Fibroblast of skin of left biceps (primary cell): ENCODE data around the gene SELENON.

Experiments
- DNase-seq, 2 experiments: peaks; one replicate each; pipeline ENCODE4 v3.0.0-alpha.2; 2013; ENCODE audit warnings: low read depth in 2 of 2

Gene SELENON

DNA sequence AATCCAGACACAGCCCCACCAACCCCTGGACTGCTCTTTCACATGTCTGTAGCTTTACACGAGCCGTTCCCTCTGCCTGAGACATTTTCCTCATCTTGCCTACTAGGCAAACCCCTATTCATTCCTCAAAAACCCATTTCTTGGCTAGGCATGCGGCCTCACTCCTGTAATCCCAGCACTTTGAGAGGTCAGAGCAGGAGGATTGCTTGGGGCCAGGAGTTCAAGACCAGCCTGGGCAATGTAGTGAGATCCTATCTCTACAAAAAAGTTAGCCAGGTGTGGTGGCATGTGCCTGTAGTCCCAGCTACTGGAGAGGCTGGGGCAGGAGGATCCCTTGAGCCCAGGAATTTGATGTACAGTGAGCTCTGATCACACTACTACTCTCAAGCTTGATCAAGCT, 64.4 kb downstream of the SELENON start:
- DNase-seq: no peak

DNA sequence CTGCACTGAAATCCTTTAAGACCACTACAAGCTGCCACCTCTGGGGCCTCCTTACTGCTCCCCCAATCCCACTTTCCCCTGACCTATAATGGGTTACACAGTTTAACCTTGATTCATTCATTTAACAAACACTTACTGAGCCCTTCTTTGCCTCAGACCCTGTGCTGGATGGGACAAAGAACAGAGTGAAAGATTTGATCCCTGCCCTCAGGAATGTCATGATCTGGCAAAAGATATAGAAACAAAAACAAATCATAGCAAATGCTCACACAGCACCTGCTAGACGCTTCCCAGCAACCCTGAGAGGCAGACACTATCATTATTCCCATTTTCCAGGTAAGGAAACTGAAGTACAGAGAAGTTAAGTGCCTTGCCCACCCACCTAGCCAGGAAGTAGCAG, 66.3 kb downstream of the SELENON start:
- DNase-seq: no peak

DNA sequence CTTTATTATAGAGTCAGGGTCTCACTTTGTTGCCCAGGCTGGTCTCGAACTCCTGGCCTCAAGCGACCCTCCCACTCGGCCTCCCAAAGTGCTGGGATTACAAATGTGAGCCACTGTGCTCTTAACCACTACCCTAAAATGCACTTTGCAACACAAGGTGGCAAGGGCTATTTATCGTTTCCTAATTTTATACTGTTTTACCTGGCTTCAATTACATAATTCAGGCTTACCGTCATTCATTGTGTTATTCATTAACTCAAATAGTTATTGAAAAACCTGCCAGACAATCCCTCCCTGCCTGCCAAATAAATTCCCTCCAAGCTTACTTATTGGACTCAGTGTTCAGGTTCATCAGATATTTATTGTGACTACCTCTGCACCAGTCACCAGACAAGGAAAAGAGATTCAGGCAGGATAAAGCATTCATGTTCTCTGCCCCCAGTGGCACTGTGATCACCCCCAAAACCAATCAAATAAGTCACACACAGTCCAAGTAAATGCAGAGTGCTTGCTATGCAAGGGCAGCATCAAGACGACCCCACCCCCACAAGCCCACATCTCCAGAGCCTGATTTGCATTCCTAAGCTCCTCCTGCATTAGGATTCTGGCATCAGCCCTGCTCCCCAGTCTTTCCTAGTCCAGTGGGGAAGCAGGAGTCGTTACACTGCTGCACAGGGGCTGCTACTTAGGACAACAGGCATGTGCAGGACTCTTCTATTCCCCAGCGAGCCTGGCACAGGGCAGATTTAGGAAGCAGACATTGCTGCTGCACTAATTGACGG, 67.4 kb downstream of the SELENON start:
- no peak for DNase-seq
